HEK293 (cell line): ENCODE measurements around the gene TYR.

Experiments
- CTCF ChIP-seq: fragments of 450-650 bp; formaldehyde crosslinking; IDR thresholded peaks from 2 replicates; pipeline ENCODE4 v1.5.1; 2016; ENCODE audit warnings: missing biosample characterization, missing genetic modification characterization
- MYNN ChIP-seq: fragments of 450-650 bp; formaldehyde crosslinking; IDR thresholded peaks from 2 replicates; pipeline ENCODE4 v1.5.1; 2016; ENCODE audit warnings: missing biosample characterization, missing genetic modification characterization, borderline replicate concordance
- SCRT1 ChIP-seq: fragments of 450-650 bp; formaldehyde crosslinking; IDR thresholded peaks from 2 replicates; pipeline ENCODE4 v1.5.1; 2016; ENCODE audit warnings: missing biosample characterization, missing genetic modification characterization, borderline replicate concordance
- TCF7L2 ChIP-seq: IDR thresholded peaks from 2 replicates; pipeline ENCODE4 v1.6.1; 2011; ENCODE audit warnings: low read depth, mild to moderate bottlenecking, inconsistent platforms, low read length, moderate library complexity, borderline replicate concordance
- ZBTB6 ChIP-seq: fragments of 450-650 bp; formaldehyde crosslinking; IDR thresholded peaks from 2 replicates; pipeline ENCODE4 v1.5.1; 2017; ENCODE audit warnings: missing biosample characterization, missing genetic modification characterization
- ZNF146 ChIP-seq: fragments of 450-650 bp; formaldehyde crosslinking; IDR thresholded peaks from 2 replicates; pipeline ENCODE4 v1.5.1; 2016; ENCODE audit warnings: missing biosample characterization, missing genetic modification characterization
- ZNF324 ChIP-seq: fragments of 450-650 bp; formaldehyde crosslinking; IDR thresholded peaks from 2 replicates; pipeline ENCODE4 v1.5.1; 2016; ENCODE audit warnings: missing biosample characterization, missing genetic modification characterization
- ZNF558 ChIP-seq: fragments of 450-650 bp; formaldehyde crosslinking; IDR thresholded peaks from 2 replicates; pipeline ENCODE4 v1.5.1; 2016; ENCODE audit warnings: missing biosample characterization, missing genetic modification characterization
- ZNF837 ChIP-seq: fragments of 450-650 bp; formaldehyde crosslinking; IDR thresholded peaks from 2 replicates; pipeline ENCODE4 v1.5.1; 2016; ENCODE audit warnings: missing biosample characterization, missing genetic modification characterization

GRCh38 chr11:89279176-89279575 is 101.5 kb downstream of the TYR start:
- no peak for TF ChIP-seq MYNN
- TF ChIP-seq CTCF (tag by site-specific recombination): no peak
- no peak for TF ChIP-seq ZNF324 (tag by site-specific recombination)
- no peak for TF ChIP-seq ZNF837
- TF ChIP-seq ZNF558 (tag by site-specific recombination): no peak
- TF ChIP-seq TCF7L2: no peak
- TF ChIP-seq ZNF146: no peak
- no peak for TF ChIP-seq ZBTB6 (tag by site-specific recombination)
- TF ChIP-seq SCRT1 (tag by site-specific recombination): no peak
